Measurements from ENCODE around the gene CYP19A1.

CYP19A1 gene

DNA sequence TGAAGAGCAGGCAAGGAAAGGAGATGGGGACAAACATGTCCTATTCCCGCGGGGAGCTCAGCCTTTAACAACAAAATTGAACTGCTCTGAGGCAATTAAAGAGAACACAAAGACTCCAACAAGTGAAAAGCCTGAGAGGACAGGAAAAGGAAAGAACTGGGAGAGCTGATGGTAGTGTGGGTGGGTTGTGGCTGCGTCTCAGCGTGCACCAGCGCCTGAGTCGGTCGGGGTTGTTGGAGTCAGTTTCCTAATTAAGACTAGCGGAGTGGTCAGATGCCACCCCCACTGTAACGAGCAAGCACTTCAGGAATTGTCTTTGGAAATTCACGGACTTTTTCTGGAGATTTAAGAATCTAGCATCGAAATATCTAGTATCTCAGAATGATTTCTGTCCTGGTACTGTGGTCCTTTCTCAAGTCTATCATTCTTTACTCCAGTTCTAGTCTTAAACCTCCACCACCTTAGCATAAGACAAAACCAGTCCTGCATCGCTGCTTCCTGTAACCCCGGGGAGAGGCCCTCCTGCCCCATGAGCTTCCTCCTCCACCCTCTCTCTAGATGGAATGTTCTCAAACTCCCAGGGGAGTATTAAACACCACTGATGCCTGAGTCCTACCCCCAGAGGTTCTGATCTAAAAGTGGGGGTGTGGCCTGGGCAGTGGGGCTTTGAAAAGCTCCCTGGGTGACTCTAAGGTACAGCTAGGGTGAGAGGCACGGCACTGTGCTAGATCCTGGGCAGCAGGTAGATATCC, 104.0 kb downstream of the CYP19A1 start:
- no peak for TF ChIP-seq FOXP2 (optimal IDR thresholded peaks at IDR 0.05; ENCODE audit: borderline replicate concordance, extremely low read depth, extremely low read length, insufficient read depth)
- TF ChIP-seq, protein P1, sequence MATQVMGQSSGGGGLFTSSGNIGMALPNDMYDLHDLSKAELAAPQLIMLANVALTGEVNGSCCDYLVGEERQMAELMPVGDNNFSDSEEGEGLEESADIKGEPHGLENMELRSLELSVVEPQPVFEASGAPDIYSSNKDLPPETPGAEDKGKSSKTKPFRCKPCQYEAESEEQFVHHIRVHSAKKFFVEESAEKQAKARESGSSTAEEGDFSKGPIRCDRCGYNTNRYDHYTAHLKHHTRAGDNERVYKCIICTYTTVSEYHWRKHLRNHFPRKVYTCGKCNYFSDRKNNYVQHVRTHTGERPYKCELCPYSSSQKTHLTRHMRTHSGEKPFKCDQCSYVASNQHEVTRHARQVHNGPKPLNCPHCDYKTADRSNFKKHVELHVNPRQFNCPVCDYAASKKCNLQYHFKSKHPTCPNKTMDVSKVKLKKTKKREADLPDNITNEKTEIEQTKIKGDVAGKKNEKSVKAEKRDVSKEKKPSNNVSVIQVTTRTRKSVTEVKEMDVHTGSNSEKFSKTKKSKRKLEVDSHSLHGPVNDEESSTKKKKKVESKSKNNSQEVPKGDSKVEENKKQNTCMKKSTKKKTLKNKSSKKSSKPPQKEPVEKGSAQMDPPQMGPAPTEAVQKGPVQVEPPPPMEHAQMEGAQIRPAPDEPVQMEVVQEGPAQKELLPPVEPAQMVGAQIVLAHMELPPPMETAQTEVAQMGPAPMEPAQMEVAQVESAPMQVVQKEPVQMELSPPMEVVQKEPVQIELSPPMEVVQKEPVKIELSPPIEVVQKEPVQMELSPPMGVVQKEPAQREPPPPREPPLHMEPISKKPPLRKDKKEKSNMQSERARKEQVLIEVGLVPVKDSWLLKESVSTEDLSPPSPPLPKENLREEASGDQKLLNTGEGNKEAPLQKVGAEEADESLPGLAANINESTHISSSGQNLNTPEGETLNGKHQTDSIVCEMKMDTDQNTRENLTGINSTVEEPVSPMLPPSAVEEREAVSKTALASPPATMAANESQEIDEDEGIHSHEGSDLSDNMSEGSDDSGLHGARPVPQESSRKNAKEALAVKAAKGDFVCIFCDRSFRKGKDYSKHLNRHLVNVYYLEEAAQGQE (IDR thresholded peaks at IDR 0.05; ENCODE audit: insufficient read depth in 1 of 2, low read depth in 2 of 2, low read length in 2 of 2), result no peak
- TF ChIP-seq POLR2AphosphoS5 (IDR thresholded peaks at IDR 0.05; ENCODE audit: low read depth, low read length), result no peak
- TF ChIP-seq SIN3A (IDR thresholded peaks at IDR 0.05; ENCODE audit: borderline replicate concordance, insufficient read depth, low read length), result no peak
- no peak for TF ChIP-seq TAF1 (IDR thresholded peaks at IDR 0.05; ENCODE audit: borderline replicate concordance, insufficient read depth, low read length)

DNA sequence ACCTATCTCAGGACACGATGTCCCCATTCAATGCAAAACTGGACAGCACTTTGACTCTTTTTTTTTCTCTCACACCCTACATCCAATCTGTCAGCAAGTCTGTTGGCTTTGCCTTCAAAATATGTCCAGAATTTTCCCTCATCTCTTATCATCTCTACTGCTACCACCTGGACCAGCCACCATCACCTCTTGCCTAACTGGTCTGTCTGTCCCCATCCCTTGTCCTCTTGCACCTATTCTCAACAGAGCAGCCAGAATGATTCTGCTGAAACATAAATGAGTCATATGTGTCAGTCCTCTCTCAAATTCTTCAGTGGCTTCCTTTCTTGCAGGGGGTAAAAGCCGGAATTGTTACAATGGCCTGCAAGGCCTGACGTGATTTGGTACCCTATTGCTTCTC, 105.8 kb downstream of the CYP19A1 start:
- no peak for TF ChIP-seq FOXP2 (optimal IDR thresholded peaks at IDR 0.05; ENCODE audit: borderline replicate concordance, extremely low read depth, extremely low read length, insufficient read depth)
- no peak for TF ChIP-seq POLR2AphosphoS5 (IDR thresholded peaks at IDR 0.05; ENCODE audit: low read depth, low read length)
- no peak for TF ChIP-seq SIN3A (IDR thresholded peaks at IDR 0.05; ENCODE audit: borderline replicate concordance, insufficient read depth, low read length)
- TF ChIP-seq TAF1 (IDR thresholded peaks at IDR 0.05; ENCODE audit: borderline replicate concordance, insufficient read depth, low read length), result no peak
- TF ChIP-seq, protein P1 (IDR thresholded peaks at IDR 0.05; ENCODE audit: insufficient read depth in 1 of 2, low read depth in 2 of 2, low read length in 2 of 2), result no peak

DNA sequence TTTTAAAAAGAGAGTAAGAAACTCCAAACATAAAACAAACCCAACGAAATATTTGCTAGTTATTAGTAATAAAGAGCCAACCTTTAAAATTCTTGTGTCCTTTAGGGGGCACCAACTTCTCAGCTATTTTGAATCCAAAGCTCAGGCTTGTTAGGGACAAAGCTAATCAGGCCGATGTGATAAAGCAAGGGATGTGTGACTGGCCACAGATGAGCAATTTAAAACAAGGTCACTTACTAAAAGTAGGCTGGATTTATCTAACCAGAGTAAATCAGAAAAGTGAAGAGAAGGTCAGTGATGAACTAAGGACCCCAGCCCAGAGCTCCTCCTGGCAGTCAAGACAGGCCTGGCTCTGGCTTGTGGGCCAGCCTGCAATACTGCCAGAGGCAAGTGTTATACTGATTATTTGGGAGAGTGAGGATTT, 108.5 kb downstream of the CYP19A1 start:
- TF ChIP-seq TAF1 (IDR thresholded peaks at IDR 0.05; ENCODE audit: borderline replicate concordance, insufficient read depth, low read length) (no peak), SIN3A (IDR thresholded peaks at IDR 0.05; ENCODE audit: borderline replicate concordance, insufficient read depth, low read length) (no peak), FOXP2 (optimal IDR thresholded peaks at IDR 0.05; ENCODE audit: borderline replicate concordance, extremely low read depth, extremely low read length, insufficient read depth) (no peak), POLR2AphosphoS5 (IDR thresholded peaks at IDR 0.05; ENCODE audit: low read depth, low read length) (no peak)
- TF ChIP-seq, protein P1 (IDR thresholded peaks at IDR 0.05; ENCODE audit: insufficient read depth in 1 of 2, low read depth in 2 of 2, low read length in 2 of 2), result no peak

DNA sequence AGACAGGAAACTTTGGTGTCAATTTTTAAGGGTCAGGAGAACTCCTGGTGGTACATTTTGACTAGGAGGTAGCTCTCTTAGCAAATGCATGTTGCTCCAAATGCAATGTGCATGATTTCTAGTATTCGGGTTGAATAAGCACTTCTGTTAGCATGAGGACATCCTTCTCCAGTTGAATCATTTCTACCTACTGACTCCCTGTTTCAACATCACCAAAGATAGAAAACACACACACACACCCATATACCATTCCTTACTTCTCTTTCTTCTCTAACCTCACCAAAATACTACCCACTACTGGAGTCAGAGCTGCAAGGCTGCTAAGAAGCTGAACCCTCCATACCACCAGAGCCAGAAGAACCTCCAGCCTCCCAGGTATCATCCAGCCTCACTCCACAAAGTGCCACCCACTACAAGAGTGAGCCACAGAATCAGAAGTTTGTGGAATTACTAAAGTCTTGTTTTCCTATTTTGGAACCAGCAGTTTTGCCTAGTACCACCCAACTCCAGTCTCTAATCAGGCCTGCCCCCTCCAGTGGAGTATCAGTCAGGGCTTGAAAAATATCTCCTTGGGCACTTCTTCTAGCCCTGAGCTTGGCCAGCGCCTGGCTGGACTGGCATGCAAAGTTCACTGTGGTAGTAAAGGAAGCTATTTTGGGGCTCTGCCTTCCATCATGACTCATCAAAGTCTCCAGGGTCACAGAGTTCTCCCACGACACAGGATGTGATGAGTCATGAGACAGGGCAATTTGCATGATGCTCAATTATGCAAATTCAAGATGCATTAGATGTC, 110.3 kb downstream of the CYP19A1 start:
- no peak for TF ChIP-seq POLR2AphosphoS5 (IDR thresholded peaks at IDR 0.05; ENCODE audit: low read depth, low read length)
- no peak for TF ChIP-seq FOXP2 (optimal IDR thresholded peaks at IDR 0.05; ENCODE audit: borderline replicate concordance, extremely low read depth, extremely low read length, insufficient read depth)
- no peak for TF ChIP-seq TAF1 (IDR thresholded peaks at IDR 0.05; ENCODE audit: borderline replicate concordance, insufficient read depth, low read length)
- TF ChIP-seq SIN3A (IDR thresholded peaks at IDR 0.05; ENCODE audit: borderline replicate concordance, insufficient read depth, low read length), result no peak
- TF ChIP-seq, protein P1 (IDR thresholded peaks at IDR 0.05; ENCODE audit: insufficient read depth in 1 of 2, low read depth in 2 of 2, low read length in 2 of 2), result no peak

Data from PFSK-1 (cell line).